Measurements from ENCODE around the gene PNMA6E.

Gene PNMA6E

DNA sequence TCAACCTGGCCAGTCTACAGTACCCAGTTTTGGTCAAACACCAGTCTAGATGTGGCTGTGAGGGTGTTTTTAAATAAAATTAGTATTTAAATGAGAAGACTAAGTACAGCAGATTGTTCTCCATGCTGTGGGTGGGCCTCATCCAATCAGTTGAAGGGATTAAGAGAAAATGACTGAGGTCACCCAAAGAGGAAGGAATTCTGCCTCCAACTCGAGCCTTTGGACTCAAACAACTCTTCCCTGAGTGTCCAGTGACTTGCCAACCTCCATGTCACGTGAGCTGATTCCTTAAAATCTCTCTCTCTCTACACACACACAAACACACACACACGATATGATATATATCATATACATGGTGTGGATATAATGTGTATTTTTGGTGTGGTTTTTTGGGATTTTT is 34.7 kb upstream of the PNMA6E start:
- no peak for DNase-seq (ENCODE audit: low read depth in 3 of 3)

- DNase-seq (ENCODE audit: low read depth in 3 of 3), result no peak
Observed at GRCh38 chrX:153434801-153435200, 33.7 kb upstream of the PNMA6E start.

DNA sequence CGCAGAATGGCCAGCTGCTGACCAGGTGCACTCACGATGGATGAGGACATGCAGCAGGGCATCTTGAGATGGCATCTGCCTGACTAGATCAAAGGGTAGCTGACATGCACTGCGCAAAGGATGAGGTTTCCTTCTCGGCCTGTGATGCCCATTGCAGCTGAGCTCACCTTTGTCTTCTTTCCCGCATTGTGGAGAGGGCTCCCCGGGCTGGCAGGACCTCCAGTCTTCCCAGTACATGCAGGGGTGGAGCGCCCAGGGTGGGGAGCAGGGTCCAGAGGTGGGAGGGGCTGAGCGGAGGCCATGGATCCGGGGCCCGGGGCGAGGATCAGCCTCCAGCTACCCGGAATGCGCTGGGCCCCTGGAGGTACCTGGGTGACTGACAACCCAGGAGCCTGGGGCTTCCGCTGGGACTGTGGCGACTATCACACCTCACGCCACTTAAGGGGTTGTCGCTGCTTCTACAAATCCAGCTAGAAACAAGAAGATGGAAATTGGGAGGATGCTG is 32.7 kb upstream of the PNMA6E start:
- no peak for DNase-seq (ENCODE audit: low read depth in 3 of 3)

GRCh38 chrX:153433161-153433680 is 32.1 kb upstream of the PNMA6E start:
- DNase-seq (ENCODE audit: low read depth in 3 of 3), result no peak

- no peak for DNase-seq (ENCODE audit: low read depth in 3 of 3)
Observed at GRCh38 chrX:153430796-153431195, 29.6 kb upstream of the PNMA6E start.

DNA sequence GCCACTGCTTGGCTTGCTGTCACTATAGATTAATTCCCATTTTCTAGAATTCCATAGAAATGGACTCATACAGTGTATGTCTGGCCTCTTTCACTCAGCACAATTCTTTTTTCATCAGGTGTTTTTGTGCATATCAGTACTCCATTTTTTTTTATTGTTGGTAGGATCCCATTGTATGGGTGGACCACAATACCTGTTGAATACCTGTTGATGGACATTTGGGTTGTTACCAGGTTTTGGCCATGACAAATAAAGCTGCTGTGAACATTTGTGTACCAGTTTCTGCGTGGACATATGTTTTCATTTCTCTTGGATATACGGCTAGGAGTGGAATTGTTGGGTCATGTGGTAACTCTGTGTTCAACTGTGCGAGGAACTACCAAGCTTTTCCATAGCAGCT is 25.1 kb upstream of the PNMA6E start:
- DNase-seq (ENCODE audit: low read depth in 3 of 3), result no peak

- no peak for DNase-seq (ENCODE audit: low read depth in 3 of 3)
Observed at GRCh38 chrX:153423652-153424051, 22.5 kb upstream of the PNMA6E start.

DNA sequence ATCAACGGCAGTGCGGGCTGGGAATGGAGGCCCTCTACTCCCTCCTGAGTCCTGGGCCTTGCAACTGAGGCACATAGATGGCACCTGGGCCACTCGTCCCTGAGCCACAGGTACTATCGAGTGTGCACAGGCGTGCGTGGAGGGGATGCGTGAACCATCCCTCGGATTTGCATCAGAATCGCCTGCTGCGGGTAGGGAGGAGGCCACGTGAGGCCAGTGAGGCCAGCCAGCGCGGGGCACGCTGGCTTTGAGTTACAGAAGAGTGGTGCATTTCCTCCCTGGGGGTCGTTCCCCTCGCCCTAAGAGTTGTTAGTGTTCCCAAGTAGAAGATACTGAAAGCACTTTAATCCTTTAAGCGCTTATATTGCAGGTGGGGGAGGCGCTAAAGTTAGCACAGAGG is 20.7 kb upstream of the PNMA6E start:
- no peak for DNase-seq (ENCODE audit: low read depth in 3 of 3)

DNA sequence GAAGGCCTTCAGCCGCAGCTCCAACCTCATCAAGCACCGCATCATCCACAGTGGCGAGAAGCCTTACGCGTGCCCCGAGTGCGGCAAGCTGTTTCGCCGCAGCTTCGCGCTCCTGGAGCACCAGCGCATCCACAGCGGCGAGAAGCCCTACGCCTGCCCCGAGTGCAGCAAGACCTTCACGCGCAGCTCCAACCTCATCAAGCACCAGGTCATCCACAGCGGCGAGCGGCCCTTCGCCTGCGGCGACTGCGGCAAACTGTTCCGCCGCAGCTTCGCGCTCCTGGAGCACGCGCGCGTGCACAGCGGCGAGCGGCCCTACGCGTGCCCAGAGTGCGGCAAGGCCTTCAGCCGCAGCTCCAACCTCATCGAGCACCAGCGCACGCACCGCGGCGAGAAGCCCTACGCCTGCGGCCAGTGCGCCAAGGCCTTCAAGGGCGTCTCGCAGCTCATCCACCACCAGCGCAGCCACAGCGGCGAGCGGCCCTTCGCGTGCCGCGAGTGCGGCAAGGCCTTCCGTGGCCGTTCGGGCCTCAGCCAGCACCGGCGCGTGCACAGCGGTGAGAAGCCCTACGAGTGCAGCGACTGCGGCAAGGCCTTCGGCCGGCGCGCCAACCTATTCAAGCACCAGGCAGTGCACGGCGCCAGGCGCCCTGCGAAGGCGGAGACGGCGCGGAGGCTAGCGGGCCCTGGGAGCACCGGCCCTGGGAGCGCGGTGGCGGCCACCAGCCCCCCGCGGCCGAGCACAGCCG is 19.9 kb upstream of the PNMA6E start:
- no peak for DNase-seq (ENCODE audit: low read depth in 3 of 3)

GRCh38 chrX:153417637-153418036 is 16.5 kb upstream of the PNMA6E start:
- DNase-seq (ENCODE audit: low read depth in 3 of 3), result no peak

DNA sequence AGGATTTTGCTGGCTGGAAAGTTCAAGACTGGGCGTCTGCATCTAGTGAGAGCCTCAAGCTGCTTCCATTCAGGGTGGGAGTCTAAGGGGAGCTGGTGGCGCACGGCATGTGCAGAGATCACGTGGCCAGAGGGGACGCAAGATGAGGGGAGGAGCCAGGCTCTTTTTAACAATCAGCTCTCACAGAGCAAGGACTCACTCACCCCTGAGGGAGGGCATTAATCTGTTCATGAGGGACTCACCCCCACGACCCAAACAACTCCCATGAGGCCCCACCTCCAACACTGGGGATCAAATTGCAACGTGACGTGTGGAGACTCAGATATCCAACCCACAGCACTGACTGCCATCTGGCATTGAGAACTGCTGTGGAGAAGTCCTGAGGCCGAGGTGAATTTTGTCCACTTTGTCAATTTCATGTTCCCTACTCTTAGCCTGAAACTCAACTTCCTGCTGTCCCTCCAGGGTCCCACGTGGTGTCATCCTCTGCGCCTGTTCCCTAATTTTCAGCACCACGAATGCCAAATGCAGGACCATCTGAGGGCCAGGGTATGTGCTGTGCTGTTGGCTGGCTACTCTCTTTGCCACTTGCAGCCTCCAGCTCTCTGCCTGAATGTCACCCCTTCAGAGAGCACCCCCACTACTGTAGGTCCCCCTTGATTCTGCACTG is 15.8 kb upstream of the PNMA6E start:
- no peak for DNase-seq (ENCODE audit: low read depth in 3 of 3)

- no peak for DNase-seq (ENCODE audit: low read depth in 3 of 3)
Observed at GRCh38 chrX:153414856-153415510, 13.8 kb upstream of the PNMA6E start.

- no peak for DNase-seq (ENCODE audit: low read depth in 3 of 3)
Observed at GRCh38 chrX:153413731-153414130, 12.6 kb upstream of the PNMA6E start.

- no peak for DNase-seq (ENCODE audit: low read depth in 3 of 3)
Observed at GRCh38 chrX:153412746-153413720, 11.9 kb upstream of the PNMA6E start.

GRCh38 chrX:153411988-153412574 is 10.9 kb upstream of the PNMA6E start:
- DNase-seq (ENCODE audit: low read depth in 3 of 3), result no peak

GRCh38 chrX:153411255-153411987 is 10.3 kb upstream of the PNMA6E start, which contains the start of gene ZFP92:
Gene ZFP92 (plus strand): TSS chrX:153411472. CDS start chrX:153418323, 6,851 bp downstream.
- peak; percentile 5 to 21 (median 11) for DNase-seq (ENCODE audit: low read depth in 3 of 3)

GRCh38 chrX:153410888-153411254 is 9.7 kb upstream of the PNMA6E start:
- DNase-seq (ENCODE audit: low read depth in 3 of 3), result no peak

DNA sequence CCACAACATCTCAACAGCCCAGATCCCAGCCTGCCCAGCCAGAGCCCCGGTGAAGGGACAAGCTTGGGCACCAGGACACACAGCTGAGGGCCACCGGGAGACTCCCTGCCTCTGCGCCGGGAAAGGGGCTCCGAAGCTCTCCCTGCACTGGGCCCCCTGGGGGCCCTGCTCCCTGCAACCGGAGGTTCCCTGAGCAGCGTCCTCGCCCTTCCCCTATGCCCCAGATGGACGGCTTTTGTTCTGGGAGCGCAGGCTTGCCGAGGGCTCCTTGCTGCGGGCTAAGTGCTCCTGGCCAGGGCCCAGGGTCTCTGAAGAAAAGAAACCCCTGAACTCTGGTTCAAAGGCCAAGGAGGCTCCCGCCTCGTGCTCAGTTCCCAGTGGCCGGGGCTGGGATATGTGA is 9.2 kb upstream of the PNMA6E start:
- no peak for DNase-seq (ENCODE audit: low read depth in 3 of 3)

DNA sequence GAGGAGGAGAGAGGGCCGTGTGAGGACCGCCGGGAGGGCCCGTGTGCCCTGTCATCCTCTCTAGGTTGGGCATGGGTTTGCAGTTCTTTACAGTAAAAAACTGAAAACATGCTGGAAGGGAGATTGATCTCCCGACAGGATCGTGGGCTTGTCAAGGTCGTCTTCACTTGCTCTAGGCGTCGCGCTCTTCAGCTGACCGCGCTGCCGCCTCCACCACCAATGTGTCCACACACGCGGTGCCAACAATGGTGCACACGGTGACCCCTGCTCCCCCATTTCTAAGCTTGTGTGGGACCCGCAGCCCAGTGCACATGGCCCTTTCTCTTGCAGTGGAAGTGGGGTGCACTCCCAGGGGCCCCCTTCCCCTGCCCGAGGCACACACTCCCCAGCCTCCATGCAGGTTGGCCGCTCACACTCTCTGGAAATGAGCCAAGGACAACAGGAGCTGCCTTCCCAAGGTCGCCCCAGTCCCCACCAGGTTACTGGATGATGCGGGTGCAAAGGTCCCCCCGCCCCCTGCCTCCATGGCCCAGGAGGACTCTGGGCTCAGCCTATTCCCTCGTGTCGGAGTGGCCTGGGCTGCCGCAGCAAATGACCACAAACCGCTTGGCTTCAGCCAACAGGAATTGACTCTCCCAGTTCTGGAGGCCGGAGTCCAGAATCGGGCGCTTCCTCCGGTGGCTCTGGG is 8.4 kb upstream of the PNMA6E start:
- DNase-seq (ENCODE audit: low read depth in 3 of 3), result no peak

Measured in stimulated activated CD4-positive, alpha-beta T cell treated with anti-CD3 and anti-CD28 coated beads, TNF-alpha, amount 100 ng/mL, for 4 hours (primary cell).